Natural killer cell (primary cell): ENCODE data around the gene SELENOO. TPM values are rescaled to one million over a fixed set of nuclear protein-coding genes. Genes with fewer than 3 reads are reported as not detected.
A peak's percentile ranks its signal among the peaks of the same experiment; 100 is the strongest.

ENCODE experiments used
- ATAC-seq, 3 donors: fragments of 150-1000 bp in 2 of 3; fragments of 200-7000 bp in 1 of 3; cut with Tn5 transposase; 1 replicate in 1 of 3; 2 replicates in 2 of 3; pipeline ENCODE4 v1.10.0; 2021; ENCODE audit warnings: mild to moderate bottlenecking in 2 of 3, moderate library complexity in 2 of 3
- DNase-seq, 2 donors: peaks; one replicate each; pipeline versions ENCODE4 v3.0.0 to v3.0.0-alpha.2; 2013 to 2021; ENCODE audit warnings: mixed read lengths in 1 of 2
- H3K27ac ChIP-seq: one replicate; pipeline ENCODE4 v1.5.1; 2013; ENCODE audit warnings: mild to moderate bottlenecking, low read length
- H3K27me3 ChIP-seq: one replicate; pipeline ENCODE4 v1.6.1; 2013; ENCODE audit warnings: low read length; ENCODE audit not compliant: control insufficient read depth, insufficient read depth
- H3K36me3 ChIP-seq: one replicate; pipeline ENCODE4 v1.6.1; 2013; ENCODE audit warnings: low read length; ENCODE audit not compliant: control insufficient read depth, insufficient read depth
- H3K4me1 ChIP-seq: one replicate; pipeline ENCODE4 v1.6.1; 2013; ENCODE audit warnings: low read length; ENCODE audit not compliant: control insufficient read depth, insufficient read depth
- H3K4me3 ChIP-seq: one replicate; pipeline ENCODE4 v1.5.1; 2013; ENCODE audit warnings: low read length
- H3K9me3 ChIP-seq: one replicate; pipeline ENCODE4 v1.6.1; 2013; ENCODE audit warnings: low read length; ENCODE audit not compliant: control insufficient read depth, insufficient read depth
- H3K27ac Mint-ChIP-seq, 2 donors: one replicate each; pipeline ENCODE4 v1.8.0; 2022; ENCODE audit warnings: mild to moderate bottlenecking in 2 of 2, mixed read lengths in 2 of 2, moderate library complexity in 1 of 2
- H3K27me3 Mint-ChIP-seq, 2 donors: one replicate each; pipeline ENCODE4 v1.8.0; 2022; ENCODE audit warnings: low read depth in 2 of 2, mixed read lengths in 2 of 2
- H3K36me3 Mint-ChIP-seq: one replicate; pipeline ENCODE4 v1.8.0; 2022; ENCODE audit warnings: mixed read lengths
- H3K4me1 Mint-ChIP-seq, 2 donors: one replicate each; pipeline ENCODE4 v1.8.0; 2022; ENCODE audit warnings: mixed read lengths in 2 of 2
- H3K4me3 Mint-ChIP-seq: one replicate; pipeline ENCODE4 v1.8.0; 2022; ENCODE audit warnings: mild to moderate bottlenecking, moderate library complexity, mixed read lengths
- H3K9me3 Mint-ChIP-seq, 2 donors: one replicate each; pipeline ENCODE4 v1.8.0; 2022; ENCODE audit warnings: mixed read lengths in 2 of 2
- WGBS: methylation state at CpG from one replicate; pipeline ENCODE4 v1.1.7; 2013; ENCODE audit warnings: missing lambda C conversion rate; ENCODE audit not compliant: insufficient coverage; 5-methylcytosine and 5-hydroxymethylcytosine counted together
- intact Hi-C: fragments of 100-400 bp; cut with micrococcal nuclease; formaldehyde crosslinking; loops from one replicate; pipeline ENCODE4 v1.14.2; 2022
- total RNA-seq, 4 donors: library from RNA; stranded (reverse); fragments of 120-200 nt in 1 of 4; gene quantifications; one replicate each; pipeline versions ENCODE4 v1.2.3 to v1.2.4, GENCODE V29; 2013 to 2022
- TF ChIP-seq, protein P1 (sequence below): fragments of 200-600 bp; IDR thresholded peaks from one replicate; pipeline ENCODE4 v1.8.0; 2022; ENCODE audit warnings: antibody characterized with exemption

Gene SELENOO
- total RNA-seq, 3 donors from 2014 or later (not counting 1 experiment from before 2014, with no cell fraction given), result 37.3 to 45.2 (median 37.6) TPM

DNA sequence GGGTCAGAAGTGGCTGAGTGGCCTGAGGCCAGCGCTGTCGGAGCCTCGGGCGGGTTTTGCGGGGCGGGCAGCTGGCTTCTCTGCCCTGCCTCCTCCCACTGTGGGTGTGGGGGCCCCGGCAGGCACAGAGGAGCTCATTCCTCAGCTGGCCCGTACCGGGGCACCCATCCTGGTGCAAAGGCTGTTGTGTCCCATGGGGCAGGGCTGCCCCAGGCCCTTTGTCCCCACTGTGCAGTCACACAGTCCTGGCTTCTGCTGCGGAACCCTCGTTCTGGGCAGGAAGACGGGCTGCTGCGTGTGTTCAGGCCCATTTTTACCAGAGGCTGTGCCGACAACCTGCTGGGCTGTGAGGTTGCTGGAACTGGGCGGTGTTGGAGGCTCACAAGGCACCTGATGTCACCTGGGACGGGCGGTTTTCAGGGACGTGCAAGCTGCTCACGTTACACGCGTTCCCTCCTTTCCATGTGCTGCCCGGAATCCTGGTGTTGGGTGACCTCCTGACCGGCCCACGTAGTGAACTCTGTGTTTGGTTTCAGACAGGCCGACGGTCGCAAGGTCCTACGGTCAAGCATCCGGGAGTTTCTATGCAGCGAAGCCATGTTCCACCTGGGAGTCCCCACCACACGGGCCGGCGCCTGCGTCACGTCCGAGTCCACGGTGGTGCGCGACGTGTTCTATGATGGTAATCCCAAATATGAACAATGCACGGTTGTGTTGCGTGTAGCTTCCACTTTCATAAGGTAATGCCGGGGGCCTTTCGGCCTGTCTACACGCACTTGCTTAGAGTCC lies 5.2 kb downstream of the SELENOO start:
- ATAC-seq (no peak), DNase-seq (no peak)
- Histone ChIP-seq H3K9me3 (no peaks in the 10 kb centered on the region), H3K36me3 (peaks cover 23% of the 10 kb centered on the region), H3K4me1 (peaks cover 27% of the 10 kb centered on the region), H3K27ac (no peak overlapping the region), H3K27me3 (no peaks in the 10 kb centered on the region), H3K4me3 (no peak overlapping the region)
- no peak overlapping the region for H3K27ac Mint-ChIP-seq
- H3K9me3 Mint-ChIP-seq, result no peaks in the 10 kb centered on the region
- 97% methylated on average over 45 of the region's 45 CpGs for WGBS
- no peak overlapping the region for H3K4me3 Mint-ChIP-seq
- intact Hi-C loops, result no loop called here
- TF ChIP-seq, protein P1, sequence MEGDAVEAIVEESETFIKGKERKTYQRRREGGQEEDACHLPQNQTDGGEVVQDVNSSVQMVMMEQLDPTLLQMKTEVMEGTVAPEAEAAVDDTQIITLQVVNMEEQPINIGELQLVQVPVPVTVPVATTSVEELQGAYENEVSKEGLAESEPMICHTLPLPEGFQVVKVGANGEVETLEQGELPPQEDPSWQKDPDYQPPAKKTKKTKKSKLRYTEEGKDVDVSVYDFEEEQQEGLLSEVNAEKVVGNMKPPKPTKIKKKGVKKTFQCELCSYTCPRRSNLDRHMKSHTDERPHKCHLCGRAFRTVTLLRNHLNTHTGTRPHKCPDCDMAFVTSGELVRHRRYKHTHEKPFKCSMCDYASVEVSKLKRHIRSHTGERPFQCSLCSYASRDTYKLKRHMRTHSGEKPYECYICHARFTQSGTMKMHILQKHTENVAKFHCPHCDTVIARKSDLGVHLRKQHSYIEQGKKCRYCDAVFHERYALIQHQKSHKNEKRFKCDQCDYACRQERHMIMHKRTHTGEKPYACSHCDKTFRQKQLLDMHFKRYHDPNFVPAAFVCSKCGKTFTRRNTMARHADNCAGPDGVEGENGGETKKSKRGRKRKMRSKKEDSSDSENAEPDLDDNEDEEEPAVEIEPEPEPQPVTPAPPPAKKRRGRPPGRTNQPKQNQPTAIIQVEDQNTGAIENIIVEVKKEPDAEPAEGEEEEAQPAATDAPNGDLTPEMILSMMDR, result no peak
- H3K4me1 Mint-ChIP-seq, result peaks cover 30% of the 10 kb centered on the region in 2 donors
- no peaks in the 10 kb centered on the region for H3K36me3 Mint-ChIP-seq
- no peaks in the 10 kb centered on the region for H3K27me3 Mint-ChIP-seq

DNA sequence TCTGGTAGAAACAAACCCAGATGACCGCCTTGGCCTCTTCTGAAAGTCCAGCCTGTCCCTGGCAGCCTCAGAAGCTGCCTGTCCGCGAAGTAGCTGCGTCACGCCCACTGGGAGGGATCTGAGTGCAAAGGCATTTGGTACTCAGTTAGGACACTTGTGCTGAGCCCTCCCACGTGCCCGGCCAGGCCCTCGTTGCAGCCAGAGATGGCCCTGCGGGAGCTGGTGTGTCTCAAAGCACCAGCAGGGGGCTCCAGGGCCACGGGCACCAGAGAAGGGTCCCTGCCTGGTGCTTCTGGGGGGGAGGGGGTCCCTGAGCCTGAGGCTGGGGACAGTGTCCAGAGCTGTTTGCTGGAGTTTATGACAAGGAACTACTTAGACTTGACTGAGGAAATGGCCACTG lies 5.8 kb downstream of the SELENOO start:
- Histone ChIP-seq H3K4me3 (no peak overlapping the region), H3K27ac (no peak overlapping the region), H3K4me1 (peaks cover 26% of the 10 kb centered on the region), H3K27me3 (no peaks in the 10 kb centered on the region), H3K36me3 (peaks cover 27% of the 10 kb centered on the region), H3K9me3 (no peaks in the 10 kb centered on the region)
- Mint-ChIP-seq H3K27ac (no peak overlapping the region), H3K4me3 (no peak overlapping the region), H3K36me3 (no peaks in the 10 kb centered on the region), H3K27me3 (no peaks in the 10 kb centered on the region), H3K4me1 (peaks cover 30% of the 10 kb centered on the region in 2 donors), H3K9me3 (no peaks in the 10 kb centered on the region)
- no peak for ATAC-seq
- DNase-seq, result no peak
- TF ChIP-seq, protein P1, result no peak
- WGBS, result 87% methylated on average over 10 of the region's 10 CpGs
- intact Hi-C loops, result no loop called here

DNA sequence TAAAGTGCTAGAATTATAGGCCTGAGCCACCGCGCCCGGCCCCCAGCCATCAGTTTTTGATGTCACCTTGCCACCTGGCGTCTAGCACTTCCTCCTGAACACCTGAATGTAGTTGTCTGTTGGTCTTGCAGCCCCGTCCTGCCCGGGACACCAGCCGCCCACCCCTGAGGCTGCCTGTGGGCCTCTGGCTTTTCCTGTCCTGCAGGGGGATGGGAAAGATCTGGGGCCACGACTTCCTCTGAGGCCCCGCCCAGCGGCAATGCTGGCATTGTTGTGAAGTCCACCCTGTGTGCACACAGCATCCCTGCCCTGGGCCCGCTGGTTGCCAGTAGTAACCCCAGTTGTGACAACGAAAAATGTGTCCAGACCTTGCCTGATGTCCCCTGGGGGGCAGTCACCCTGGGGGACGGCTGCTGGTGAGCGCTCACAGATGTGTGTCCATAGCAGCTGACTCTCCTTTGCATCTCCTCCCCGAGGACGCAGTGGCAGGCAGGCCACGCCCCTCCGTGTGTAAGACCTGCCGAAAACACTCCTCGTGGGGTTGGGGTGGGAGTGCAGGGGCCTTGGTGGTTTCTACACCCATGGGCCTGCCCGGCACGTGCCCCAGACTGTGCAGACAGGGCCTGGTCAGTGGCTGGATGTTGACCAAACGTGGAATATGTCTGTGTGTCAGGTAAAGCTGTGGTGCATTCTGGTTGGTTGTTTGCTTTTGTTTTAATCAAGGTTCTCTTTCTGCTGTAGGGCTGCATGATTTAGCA lies 6.8 kb downstream of the SELENOO start:
- TF ChIP-seq, protein P1, result no peak
- intact Hi-C loops, result loop anchor here (2.0 kb wide), 1 partner anchor 277 kb away; no protein-coding TSS in a partner anchor
- H3K27ac Mint-ChIP-seq, result no peak overlapping the region

More for the DNA sequence above, 6.8 kb downstream of the SELENOO start:
- Mint-ChIP-seq H3K27me3 (no peaks in the 10 kb centered on the region), H3K4me3 (no peak overlapping the region), H3K9me3 (no peaks in the 10 kb centered on the region), H3K4me1 (peaks cover 21 to 23% of the 10 kb centered on the region in 2 donors), H3K36me3 (no peaks in the 10 kb centered on the region)
- DNase-seq (no peak), ATAC-seq (peak in 1 of 3 donors; percentile 27)
- Histone ChIP-seq H3K27ac (no peak overlapping the region), H3K27me3 (no peaks in the 10 kb centered on the region), H3K9me3 (no peaks in the 10 kb centered on the region), H3K4me3 (no peak overlapping the region), H3K36me3 (peaks cover 32% of the 10 kb centered on the region), H3K4me1 (peaks cover 18% of the 10 kb centered on the region)
- 62% methylated on average over 23 of the region's 23 CpGs for WGBS
